Loucy (cell line): Measurements from ENCODE around the gene MUC5B.

ENCODE experiments used
- CTCF ChIP-seq: fragments of 200-600 bp; sonication (generic); conservative IDR thresholded peaks from 2 replicates; pipeline ENCODE4 v1.5.1; 2014; ENCODE audit warnings: mild to moderate bottlenecking, antibody characterized with exemption, low read length
- EZH2phosphoT487 ChIP-seq: fragments of 200-600 bp; IDR thresholded peaks from 2 replicates; pipeline ENCODE4 v1.6.1; 2018; ENCODE audit warnings: antibody characterized with exemption, mild to moderate bottlenecking, moderate library complexity, borderline replicate concordance

DNA sequence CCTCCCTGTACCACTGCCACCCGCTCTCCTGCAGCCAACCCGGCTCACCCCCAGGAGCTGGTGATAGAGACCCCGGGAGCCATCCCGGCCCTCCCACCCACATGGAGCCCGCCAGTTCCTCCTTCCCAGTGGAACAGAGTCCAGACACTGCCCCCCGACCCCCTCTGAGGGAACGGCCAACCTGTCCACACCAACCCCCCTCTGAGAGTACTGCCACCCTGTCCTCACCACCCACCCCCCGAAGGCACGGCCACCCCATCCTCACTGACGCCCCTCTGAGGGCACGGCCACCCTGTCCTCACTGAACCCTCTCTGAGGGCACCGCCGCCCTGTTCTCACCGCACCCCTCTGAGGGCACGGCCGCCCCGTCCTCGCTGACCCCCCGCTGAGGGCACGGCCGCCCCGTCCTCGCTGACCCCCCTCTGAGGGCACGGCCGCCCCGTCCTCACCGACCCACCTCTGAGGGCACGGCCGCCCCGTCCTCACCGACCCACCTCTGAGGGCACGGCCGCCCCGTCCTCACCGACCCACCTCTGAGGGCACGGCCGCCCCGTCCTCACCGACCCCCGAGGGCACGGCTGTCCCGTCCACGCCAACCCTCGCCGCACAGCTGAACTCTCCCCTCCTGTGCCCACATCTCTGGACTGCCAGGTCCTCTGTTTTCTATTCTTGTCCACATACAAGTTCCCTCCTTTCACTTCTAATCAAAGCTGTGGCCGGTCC is 68.6 kb downstream of the MUC5B start:
- TF ChIP-seq CTCF (no peak), EZH2phosphoT487 (no peak)
